MM.1S (cell line): ENCODE results near the gene PCDHA6.
"Not testable (repeated sequence)": the region's sequence is repeated elsewhere in the genome, so short reads cannot be mapped to it uniquely, and the experiment has no call there.

Experiments used
- DNase-seq: peaks from one replicate; pipeline ENCODE4 v3.0.0-alpha.2; 2015
- H2AFZ ChIP-seq: fragments of 300-600 bp; sonication (generic); 2 replicates; pipeline ENCODE4 v1.6.0; 2016; ENCODE audit warnings: antibody characterized with exemption, low read length
- H3F3A ChIP-seq: fragments of 300-600 bp; sonication (generic); 2 replicates; pipeline ENCODE4 v1.6.1; 2016; ENCODE audit warnings: mild to moderate bottlenecking, antibody characterized with exemption, low read length, moderate library complexity, mixed read lengths; ENCODE audit not compliant: insufficient read depth
- H3K27ac ChIP-seq: fragments of 300-600 bp; sonication (generic); 2 replicates; pipeline ENCODE4 v1.5.1; 2016; ENCODE audit warnings: mild to moderate bottlenecking, low read length
- H3K27me3 ChIP-seq: fragments of 300-600 bp; sonication (generic); replicated peaks from 2 replicates; pipeline ENCODE4 v1.6.0; 2016; ENCODE audit warnings: low read length; ENCODE audit not compliant: insufficient read depth
- H3K36me3 ChIP-seq: fragments of 300-600 bp; sonication (generic); replicated peaks from 2 replicates; pipeline ENCODE4 v1.6.1; 2016; ENCODE audit warnings: mild to moderate bottlenecking, low read length, mixed read lengths; ENCODE audit not compliant: insufficient read depth
- H3K4me1 ChIP-seq: fragments of 300-600 bp; sonication (generic); 2 replicates; pipeline ENCODE4 v1.6.1; 2016; ENCODE audit warnings: low read length, mixed read lengths
- H3K4me2 ChIP-seq: fragments of 300-600 bp; sonication (generic); 2 replicates; pipeline ENCODE4 v1.6.0; 2016; ENCODE audit warnings: low read depth, low read length
- H3K4me3 ChIP-seq: fragments of 300-600 bp; sonication (generic); 2 replicates; pipeline ENCODE4 v1.5.1; 2016; ENCODE audit warnings: low read length, mixed read lengths
- H3K79me2 ChIP-seq: fragments of 300-600 bp; sonication (generic); 2 replicates; pipeline ENCODE4 v1.6.1; 2016; ENCODE audit warnings: mixed run types, low read length, mixed read lengths
- H3K9ac ChIP-seq: fragments of 300-600 bp; sonication (generic); 2 replicates; pipeline ENCODE4 v1.6.1; 2016; ENCODE audit warnings: low read length, mixed read lengths
- H3K9me2 ChIP-seq: fragments of 300-600 bp; sonication (generic); replicated peaks from 2 replicates; pipeline ENCODE4 v1.6.1; 2016; ENCODE audit warnings: mild to moderate bottlenecking, low read length, mixed read lengths; ENCODE audit not compliant: insufficient read depth
- H3K9me3 ChIP-seq: fragments of 300-600 bp; sonication (generic); replicated peaks from 2 replicates; pipeline ENCODE4 v1.6.1; 2016; ENCODE audit warnings: mild to moderate bottlenecking, low read length, mixed read lengths; ENCODE audit not compliant: insufficient read depth
- H4K20me1 ChIP-seq: fragments of 300-600 bp; sonication (generic); 2 replicates; pipeline ENCODE4 v1.6.1; 2016; ENCODE audit warnings: mild to moderate bottlenecking, low read length, moderate library complexity, mixed read lengths; ENCODE audit not compliant: insufficient read depth
- EZH2 ChIP-seq: fragments of 300-600 bp; sonication (generic); optimal IDR thresholded peaks from 2 replicates; pipeline ENCODE3; 2017; ENCODE audit warnings: low read depth, mild to moderate bottlenecking, antibody characterized with exemption, low read length, mixed read lengths
- EZH2phosphoT487 ChIP-seq: fragments of 300-600 bp; sonication (generic); IDR thresholded peaks from 2 replicates; pipeline ENCODE4 v1.6.1; 2018; ENCODE audit warnings: antibody characterized with exemption, low read length
- TF ChIP-seq, protein P1 (sequence below): fragments of 300-600 bp; sonication (generic); IDR thresholded peaks from 2 replicates; pipeline ENCODE4 v1.5.1; 2016; ENCODE audit warnings: antibody characterized with exemption, low read length, mixed read lengths

PCDHA6 gene

DNA sequence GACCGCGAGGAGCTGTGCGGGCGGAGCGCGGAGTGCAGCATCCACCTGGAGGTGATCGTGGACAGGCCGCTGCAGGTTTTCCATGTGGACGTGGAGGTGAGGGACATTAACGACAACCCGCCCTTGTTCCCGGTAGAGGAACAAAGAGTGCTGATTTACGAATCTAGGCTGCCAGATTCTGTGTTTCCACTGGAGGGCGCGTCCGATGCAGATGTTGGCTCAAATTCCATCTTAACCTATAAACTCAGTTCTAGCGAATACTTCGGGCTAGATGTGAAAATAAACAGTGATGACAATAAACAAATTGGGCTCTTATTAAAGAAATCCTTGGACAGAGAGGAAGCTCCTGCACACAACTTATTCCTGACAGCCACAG, 590 bp downstream of the PCDHA6 start:
- H4K20me1 ChIP-seq = no peaks in the 10 kb centered on the region
- no peaks in the 10 kb centered on the region for H3K9me2 ChIP-seq
- no peak overlapping the region for H3K4me2 ChIP-seq
- H3K27ac ChIP-seq = no peak overlapping the region
- no peaks in the 10 kb centered on the region for H3K9me3 ChIP-seq
- no peak for TF ChIP-seq EZH2
- TF ChIP-seq, protein P1, sequence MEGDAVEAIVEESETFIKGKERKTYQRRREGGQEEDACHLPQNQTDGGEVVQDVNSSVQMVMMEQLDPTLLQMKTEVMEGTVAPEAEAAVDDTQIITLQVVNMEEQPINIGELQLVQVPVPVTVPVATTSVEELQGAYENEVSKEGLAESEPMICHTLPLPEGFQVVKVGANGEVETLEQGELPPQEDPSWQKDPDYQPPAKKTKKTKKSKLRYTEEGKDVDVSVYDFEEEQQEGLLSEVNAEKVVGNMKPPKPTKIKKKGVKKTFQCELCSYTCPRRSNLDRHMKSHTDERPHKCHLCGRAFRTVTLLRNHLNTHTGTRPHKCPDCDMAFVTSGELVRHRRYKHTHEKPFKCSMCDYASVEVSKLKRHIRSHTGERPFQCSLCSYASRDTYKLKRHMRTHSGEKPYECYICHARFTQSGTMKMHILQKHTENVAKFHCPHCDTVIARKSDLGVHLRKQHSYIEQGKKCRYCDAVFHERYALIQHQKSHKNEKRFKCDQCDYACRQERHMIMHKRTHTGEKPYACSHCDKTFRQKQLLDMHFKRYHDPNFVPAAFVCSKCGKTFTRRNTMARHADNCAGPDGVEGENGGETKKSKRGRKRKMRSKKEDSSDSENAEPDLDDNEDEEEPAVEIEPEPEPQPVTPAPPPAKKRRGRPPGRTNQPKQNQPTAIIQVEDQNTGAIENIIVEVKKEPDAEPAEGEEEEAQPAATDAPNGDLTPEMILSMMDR = no peak
- TF ChIP-seq EZH2phosphoT487 = no peak
- H3K79me2 ChIP-seq = no peaks in the 10 kb centered on the region
- no peaks in the 10 kb centered on the region for H3K36me3 ChIP-seq
- no peak overlapping the region for H3K4me3 ChIP-seq
- no peaks in the 10 kb centered on the region for H3F3A ChIP-seq
- H3K27me3 ChIP-seq = no peaks in the 10 kb centered on the region
- H3K9ac ChIP-seq = no peak overlapping the region
- DNase-seq = no peak
- no peaks in the 10 kb centered on the region for H3K4me1 ChIP-seq
- H2AFZ ChIP-seq = no peak overlapping the region

DNA sequence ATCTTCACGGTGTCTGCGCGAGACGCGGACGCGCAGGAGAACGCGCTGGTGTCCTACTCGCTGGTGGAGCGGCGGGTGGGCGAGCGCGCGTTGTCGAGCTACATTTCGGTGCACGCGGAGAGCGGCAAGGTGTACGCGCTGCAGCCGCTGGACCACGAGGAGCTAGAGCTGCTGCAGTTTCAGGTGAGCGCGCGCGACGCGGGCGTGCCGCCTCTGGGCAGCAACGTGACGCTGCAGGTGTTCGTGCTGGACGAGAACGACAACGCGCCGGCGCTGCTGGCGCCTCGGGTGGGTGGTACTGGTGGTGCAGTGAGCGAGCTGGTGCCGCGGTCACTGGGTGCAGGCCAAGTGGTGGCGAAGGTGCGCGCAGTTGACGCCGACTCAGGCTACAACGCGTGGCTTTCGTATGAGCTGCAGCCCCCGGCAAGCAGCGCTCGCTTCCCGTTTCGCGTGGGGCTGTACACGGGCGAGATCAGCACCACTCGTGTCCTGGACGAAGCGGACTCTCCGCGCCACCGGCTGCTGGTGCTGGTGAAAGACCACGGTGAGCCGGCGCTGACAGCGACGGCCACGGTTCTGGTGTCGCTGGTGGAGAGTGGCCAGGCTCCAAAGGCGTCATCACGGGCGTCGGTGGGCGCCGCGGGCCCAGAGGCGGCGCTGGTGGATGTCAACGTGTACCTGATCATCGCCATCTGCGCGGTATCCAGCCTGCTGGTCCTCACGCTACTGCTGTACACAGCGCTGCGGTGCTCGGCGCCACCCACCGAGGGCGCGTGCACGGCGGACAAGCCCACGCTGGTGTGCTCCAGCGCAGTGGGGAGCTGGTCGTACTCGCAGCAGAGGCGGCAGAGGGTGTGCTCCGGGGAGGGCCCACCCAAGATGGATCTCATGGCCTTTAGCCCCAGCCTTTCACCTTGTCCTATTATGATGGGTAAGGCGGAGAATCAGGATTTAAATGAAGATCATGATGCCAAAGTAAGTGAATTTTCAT, 2.0 kb downstream of the PCDHA6 start:
- H3K4me3 ChIP-seq, H3F3A ChIP-seq, H3K27ac ChIP-seq, H3K79me2 ChIP-seq, DNase-seq, H3K9me2 ChIP-seq, H3K9ac ChIP-seq, H3K4me2 ChIP-seq, H3K27me3 ChIP-seq, H2AFZ ChIP-seq, H4K20me1 ChIP-seq, H3K4me1 ChIP-seq, H3K36me3 ChIP-seq, H3K9me3 ChIP-seq: not testable (repeated sequence)

DNA sequence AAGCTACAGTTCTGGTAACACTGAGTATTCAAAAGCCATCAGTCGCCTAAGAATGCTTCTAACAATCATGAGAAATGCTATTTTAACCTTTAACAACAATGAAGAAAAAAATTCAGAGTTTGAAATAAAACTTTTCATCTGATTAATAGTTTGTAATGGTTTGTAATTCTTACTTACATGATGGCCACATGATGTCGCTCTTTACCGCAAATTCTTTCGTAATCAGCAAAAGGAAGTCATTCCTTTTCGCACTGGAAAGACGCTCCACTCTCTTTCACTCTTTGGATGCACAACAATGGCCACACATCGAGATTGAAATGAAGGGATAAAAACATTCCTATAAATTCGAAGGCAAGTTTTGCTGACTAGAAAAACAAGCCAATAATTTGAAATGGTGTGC, 6.2 kb downstream of the PCDHA6 start, which contains the start of gene PCDHA7:
TSS of gene PCDHA7 (plus strand) at position 277 of the 400 bp plus-strand sequence. CDS start at position 392, 115 bp downstream.
- Histone ChIP-seq H3K79me2 (no peaks in the 10 kb centered on the region), H3K27ac (no peak within 1 kb of the TSS), H3K4me3 (no peak within 1 kb of the TSS), H2AFZ (no peak within 1 kb of the TSS), H3K9ac (no peak within 1 kb of the TSS), H3K9me2 (no peaks in the 10 kb centered on the region), H3K4me1 (no peaks in the 10 kb centered on the region), H3K36me3 (no peaks in the 10 kb centered on the region), H3K27me3 (no peaks in the 10 kb centered on the region), H4K20me1 (no peaks in the 10 kb centered on the region), H3K9me3 (no peaks in the 10 kb centered on the region), H3K4me2 (no peak within 1 kb of the TSS), H3F3A (no peaks in the 10 kb centered on the region)
- TF ChIP-seq, protein P1 = no peak
- DNase-seq = no peak

DNA sequence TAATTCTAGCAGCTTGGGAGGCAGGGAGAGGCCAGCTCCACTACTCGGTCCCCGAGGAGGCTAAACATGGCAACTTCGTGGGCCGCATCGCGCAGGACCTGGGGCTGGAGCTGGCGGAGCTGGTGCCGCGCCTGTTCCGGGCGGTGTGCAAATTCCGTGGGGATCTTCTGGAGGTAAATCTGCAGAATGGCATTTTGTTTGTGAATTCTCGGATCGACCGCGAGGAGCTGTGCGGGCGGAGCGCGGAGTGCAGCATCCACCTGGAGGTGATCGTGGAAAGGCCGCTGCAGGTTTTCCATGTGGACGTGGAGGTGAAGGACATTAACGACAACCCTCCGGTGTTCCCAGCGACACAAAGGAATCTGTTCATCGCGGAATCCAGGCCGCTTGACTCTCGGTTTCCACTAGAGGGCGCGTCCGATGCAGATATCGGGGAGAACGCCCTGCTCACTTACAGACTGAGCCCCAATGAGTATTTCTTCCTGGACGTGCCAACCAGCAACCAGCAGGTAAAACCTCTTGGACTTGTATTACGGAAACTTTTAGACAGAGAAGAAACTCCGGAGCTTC, 6.8 kb downstream of the PCDHA6 start:
- H3K4me3 ChIP-seq, DNase-seq, H3K27me3 ChIP-seq, H3K9me3 ChIP-seq, H2AFZ ChIP-seq, H3K36me3 ChIP-seq, H3K27ac ChIP-seq, H3F3A ChIP-seq, H4K20me1 ChIP-seq, H3K4me2 ChIP-seq, H3K4me1 ChIP-seq, H3K9me2 ChIP-seq, H3K79me2 ChIP-seq, H3K9ac ChIP-seq: not testable (repeated sequence)
